HG02763 (cell line): ENCODE results near the gene NRL.
A peak's percentile ranks its signal among the peaks of the same experiment; 100 is the strongest.

Experiments used
- ATAC-seq: cut with Tn5 transposase; IDR thresholded peaks from one replicate; pipeline ENCODE4 v1.9.1; 2021; ENCODE audit warnings: mild to moderate bottlenecking, moderate library complexity; ENCODE audit not compliant: unreplicated experiment

The NRL gene

GRCh38 chr14:24114532-24115421 lies at the start of gene NRL, which contains the start of gene DCAF11:
Gene NRL, minus strand, starts transcription at chr14:24114949. Its CDS starts 32,101 bp downstream, at chr14:24082848.
Gene DCAF11, plus strand, starts transcription at chr14:24114777. Its CDS starts 818 bp downstream, at chr14:24115595.
- peak; percentile 79 for ATAC-seq

DNA sequence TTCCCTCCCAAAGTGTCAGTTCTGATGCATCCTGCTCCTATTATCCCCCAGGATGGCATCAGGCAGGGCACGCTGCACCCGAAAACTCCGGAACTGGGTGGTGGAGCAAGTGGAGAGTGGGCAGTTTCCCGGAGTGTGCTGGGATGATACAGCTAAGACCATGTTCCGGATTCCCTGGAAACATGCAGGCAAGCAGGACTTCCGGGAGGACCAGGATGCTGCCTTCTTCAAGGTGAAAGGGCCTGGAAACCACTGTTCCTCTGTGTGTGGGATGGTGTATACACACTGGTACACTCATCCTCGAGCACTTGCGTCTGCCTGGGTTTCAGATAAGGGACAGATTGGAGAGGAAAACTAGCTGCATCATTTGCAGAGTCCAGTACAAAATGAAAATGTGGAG lies 47.3 kb upstream of the NRL start:
- ATAC-seq: no peak

GRCh38 chr14:24160850-24161804 lies 46.4 kb upstream of the NRL start, which contains the start of gene IRF9:
Gene IRF9, plus strand, starts transcription at chr14:24161265. Its CDS starts 880 bp downstream, at chr14:24162145.
- ATAC-seq: peak; percentile 79

DNA sequence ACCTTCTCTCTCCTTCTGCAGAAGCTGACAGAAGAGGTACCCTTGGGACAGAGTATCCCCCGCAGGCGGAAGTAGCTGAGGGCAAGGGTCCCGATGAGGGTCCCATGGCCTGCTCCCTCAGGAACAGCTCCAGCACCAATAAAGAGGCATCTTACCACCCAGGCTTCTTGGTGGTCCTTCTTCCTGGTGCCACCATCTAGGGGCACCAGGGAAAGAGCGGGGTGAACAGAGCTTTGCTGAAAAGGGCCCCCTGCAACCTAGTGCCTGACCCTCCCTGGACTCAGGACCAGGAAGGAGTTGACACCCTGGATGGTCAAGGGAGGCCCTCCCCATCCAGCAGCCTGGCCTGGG lies 45.7 kb upstream of the NRL start:
- ATAC-seq: no peak

DNA sequence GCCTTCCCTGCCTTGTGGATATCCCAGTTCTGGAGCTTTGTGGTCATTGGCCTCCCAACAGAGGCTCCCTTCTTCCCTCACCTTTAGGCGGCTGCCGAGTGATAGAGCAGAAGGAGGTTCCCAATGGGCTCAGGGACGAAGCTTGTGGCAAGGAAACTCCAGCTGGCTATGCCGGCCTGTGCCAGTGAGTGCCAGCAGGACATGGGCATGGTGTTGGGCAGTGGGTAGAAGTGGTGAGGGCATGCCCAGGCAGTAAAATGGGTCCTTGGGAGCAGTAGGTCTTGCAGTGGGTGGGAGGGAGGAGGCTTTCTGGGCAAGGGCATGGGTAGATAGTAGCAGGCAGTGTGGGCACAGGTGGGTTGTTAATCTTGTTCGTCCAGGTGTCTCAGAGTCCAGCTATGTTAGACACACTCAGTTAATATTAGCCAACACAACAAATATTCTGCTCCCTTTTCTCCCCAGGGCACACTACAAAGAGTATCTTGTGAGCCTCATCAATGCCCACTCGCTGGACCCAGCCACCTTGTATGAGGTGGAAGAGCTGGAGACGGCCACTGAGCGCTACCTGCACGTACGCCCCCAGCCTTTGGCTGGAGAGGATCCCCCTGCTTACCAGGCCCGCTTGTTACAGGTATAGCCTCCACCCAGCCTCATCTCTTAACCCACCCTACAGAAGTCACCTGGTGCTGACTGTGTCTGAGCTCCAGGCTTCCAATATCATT lies 45.2 kb upstream of the NRL start:
- ATAC-seq: no peak

GRCh38 chr14:24157331-24157730 lies 42.6 kb upstream of the NRL start:
- no peak for ATAC-seq

DNA sequence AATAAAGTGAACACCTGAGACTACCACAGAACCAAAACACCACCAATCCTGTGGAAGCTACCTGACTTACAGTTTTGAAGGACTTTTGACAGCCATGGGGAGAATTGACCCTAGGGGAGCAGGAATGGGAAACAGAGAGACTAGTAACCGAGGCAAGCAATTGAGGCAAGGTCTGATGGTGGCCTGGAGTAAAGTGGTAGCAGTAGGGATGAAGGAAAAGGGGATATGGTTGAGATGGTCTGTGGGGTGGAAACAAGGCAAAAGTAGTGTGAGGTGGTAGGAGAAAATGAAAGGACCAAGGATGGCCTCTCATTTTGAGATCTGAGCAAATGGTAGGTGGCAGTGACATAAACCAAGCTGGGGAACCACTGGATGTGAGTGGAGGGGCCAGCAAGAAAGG lies 42.1 kb upstream of the NRL start:
- no peak for ATAC-seq

DNA sequence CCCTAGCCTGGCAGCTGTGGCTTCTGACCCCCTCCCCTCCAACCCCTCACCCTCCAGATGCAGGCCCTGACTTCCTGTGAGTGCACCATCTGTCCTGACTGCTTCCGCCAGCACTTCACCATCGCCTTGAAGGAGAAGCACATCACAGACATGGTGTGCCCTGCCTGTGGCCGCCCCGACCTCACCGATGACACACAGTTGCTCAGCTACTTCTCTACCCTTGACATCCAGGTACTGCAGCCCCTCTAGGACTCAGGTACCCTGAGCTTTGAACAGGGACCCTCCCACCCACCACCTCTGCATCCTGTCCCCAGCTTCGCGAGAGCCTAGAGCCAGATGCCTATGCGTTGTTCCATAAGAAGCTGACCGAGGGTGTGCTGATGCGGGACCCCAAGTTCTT lies 40.4 kb upstream of the NRL start:
- no peak for ATAC-seq

- no peak for ATAC-seq
Measured at GRCh38 chr14:24151404-24152080, 36.8 kb upstream of the NRL start.

DNA sequence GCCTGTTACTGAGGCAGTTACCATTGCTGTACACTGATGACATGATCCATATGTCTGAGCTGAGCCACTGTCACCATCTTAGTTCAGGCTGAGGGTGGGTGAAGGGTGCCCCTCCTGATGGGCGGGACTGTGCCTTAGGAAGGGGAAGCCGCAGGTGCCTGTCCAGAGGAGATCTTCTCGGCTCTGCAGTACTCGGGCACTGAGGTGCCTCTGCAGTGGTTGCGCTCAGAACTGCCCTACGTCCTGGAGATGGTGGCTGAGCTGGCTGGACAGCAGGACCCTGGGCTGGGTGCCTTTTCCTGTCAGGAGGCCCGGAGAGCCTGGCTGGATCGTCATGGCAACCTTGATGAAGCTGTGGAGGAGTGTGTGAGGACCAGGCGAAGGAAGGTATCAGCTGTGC lies 36.2 kb upstream of the NRL start:
- ATAC-seq: no peak

DNA sequence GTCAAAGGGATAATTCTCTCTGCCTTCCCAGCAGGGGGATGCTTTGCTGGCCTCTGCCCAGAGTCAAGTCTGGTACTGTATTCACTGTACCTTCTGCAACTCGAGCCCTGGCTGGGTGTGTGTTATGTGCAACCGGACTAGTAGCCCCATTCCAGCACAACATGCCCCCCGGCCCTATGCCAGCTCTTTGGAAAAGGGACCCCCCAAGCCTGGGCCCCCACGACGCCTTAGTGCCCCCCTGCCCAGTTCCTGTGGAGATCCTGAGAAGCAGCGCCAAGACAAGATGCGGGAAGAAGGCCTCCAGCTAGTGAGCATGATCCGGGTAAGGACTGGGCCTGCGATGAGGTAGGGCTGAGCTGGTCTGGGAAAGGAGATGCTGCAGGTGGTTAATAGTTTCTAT lies 35.8 kb upstream of the NRL start:
- no peak for ATAC-seq

GRCh38 chr14:24150061-24150460 lies 35.3 kb upstream of the NRL start:
- no peak for ATAC-seq

DNA sequence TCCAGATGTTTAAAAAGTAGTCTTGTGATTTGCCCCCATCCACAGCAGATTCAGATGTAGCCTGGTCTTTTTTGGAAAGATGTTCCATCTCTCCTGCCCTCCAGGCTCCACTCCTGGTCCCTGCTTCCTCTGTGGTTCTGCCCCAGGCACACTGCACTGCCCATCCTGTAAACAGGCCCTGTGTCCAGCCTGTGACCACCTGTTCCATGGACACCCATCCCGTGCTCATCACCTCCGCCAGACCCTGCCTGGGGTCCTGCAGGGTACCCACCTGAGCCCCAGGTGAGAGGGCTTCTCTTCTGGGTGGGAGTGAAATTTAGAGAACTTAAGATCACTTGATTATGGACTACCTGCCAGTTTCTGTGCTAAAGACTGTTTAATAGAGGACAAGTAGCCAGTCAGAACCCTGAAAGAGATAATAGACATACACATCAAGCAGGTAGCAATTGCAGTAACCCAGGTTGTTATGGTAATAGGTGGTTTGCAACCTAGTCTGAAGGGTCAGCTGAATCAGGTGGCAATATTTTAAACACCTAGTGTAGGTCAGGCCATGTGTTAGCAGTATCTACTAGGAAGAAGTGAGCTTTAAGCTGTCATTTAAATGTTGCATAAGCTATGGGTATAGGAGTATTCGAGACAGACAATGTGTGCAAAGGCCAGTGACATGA lies 34.7 kb upstream of the NRL start:
- ATAC-seq: no peak

GRCh38 chr14:24147761-24148428 lies 33.1 kb upstream of the NRL start:
- ATAC-seq: no peak

- ATAC-seq: peak; percentile 78
Measured at GRCh38 chr14:24146978-24147760, 32.4 kb upstream of the NRL start, which contains the start of gene RNF31. Gene RNF31, plus strand, starts transcription at chr14:24147498. Its CDS starts 201 bp downstream, at chr14:24147699.

- ATAC-seq: peak; percentile 62
Measured at GRCh38 chr14:24146453-24146977, 31.8 kb upstream of the NRL start, which contains the start of gene PSME2. Gene PSME2, minus strand, starts transcription at chr14:24146610. Its CDS starts 29 bp downstream, at chr14:24146581.

- no peak for ATAC-seq
Measured at GRCh38 chr14:24145690-24146452, 31.1 kb upstream of the NRL start.
